AG04449 (cell line): ENCODE measurements around the gene WDSUB1.

ENCODE experiments used
- CTCF ChIA-PET: fragments of 350-600 bp; formaldehyde crosslinking; extraction: SDS; loops from one replicate; lab custom pipeline; 2021; ENCODE audit warnings: antibody characterized with exemption; lab: Yijun Ruan, JAX
- POLR2A ChIA-PET: fragments of 400-600, 350-600 bp; formaldehyde crosslinking; extraction: SDS; loops from one replicate; lab custom pipeline; 2020; ENCODE audit warnings: antibody characterized with exemption, inconsistent platforms; lab: Yijun Ruan, JAX
- DNase-seq: peaks from one replicate; pipeline ENCODE4 v3.0.0-alpha.2; 2010; ENCODE audit warnings: low read depth, low spot score
- H3K4me3 ChIP-seq: 2 replicates; pipeline ENCODE4 v1.5.1; 2011; ENCODE audit warnings: low read depth, mild to moderate bottlenecking, control low read depth, low read length
- TF ChIP-seq, protein P1 (sequence below): IDR thresholded peaks from one replicate; pipeline ENCODE4 v1.5.1; 2011; ENCODE audit warnings: mild to moderate bottlenecking, moderate library complexity, low read length, control low read depth, inconsistent platforms; ENCODE audit not compliant: insufficient read depth; ENCODE audit errors: missing control alignments

The WDSUB1 gene

DNA sequence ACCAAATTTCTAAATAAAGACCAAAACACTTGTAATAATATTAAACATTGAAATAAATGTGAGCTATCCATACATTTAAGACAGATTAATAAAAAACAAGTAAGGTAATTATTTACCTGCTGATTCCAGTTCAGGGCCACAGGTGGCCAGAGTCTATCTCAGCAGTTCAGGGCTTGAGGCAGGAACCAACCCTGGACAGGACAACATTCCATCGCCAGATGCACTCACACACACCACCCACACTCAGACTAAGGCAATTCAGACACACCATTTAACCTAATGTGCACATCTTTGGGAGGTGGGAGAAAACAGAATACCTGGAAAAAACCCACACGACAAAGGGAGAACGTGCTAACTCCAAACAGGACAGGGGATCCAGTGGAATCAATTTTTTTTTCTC lies 14.1 kb upstream of the WDSUB1 start:
- no peak overlapping the region for H3K4me3 ChIP-seq
- ChIA-PET POLR2A (no interaction called here), CTCF (no interaction called here)
- TF ChIP-seq, protein P1, sequence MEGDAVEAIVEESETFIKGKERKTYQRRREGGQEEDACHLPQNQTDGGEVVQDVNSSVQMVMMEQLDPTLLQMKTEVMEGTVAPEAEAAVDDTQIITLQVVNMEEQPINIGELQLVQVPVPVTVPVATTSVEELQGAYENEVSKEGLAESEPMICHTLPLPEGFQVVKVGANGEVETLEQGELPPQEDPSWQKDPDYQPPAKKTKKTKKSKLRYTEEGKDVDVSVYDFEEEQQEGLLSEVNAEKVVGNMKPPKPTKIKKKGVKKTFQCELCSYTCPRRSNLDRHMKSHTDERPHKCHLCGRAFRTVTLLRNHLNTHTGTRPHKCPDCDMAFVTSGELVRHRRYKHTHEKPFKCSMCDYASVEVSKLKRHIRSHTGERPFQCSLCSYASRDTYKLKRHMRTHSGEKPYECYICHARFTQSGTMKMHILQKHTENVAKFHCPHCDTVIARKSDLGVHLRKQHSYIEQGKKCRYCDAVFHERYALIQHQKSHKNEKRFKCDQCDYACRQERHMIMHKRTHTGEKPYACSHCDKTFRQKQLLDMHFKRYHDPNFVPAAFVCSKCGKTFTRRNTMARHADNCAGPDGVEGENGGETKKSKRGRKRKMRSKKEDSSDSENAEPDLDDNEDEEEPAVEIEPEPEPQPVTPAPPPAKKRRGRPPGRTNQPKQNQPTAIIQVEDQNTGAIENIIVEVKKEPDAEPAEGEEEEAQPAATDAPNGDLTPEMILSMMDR: no peak
- DNase-seq: no peak

DNA sequence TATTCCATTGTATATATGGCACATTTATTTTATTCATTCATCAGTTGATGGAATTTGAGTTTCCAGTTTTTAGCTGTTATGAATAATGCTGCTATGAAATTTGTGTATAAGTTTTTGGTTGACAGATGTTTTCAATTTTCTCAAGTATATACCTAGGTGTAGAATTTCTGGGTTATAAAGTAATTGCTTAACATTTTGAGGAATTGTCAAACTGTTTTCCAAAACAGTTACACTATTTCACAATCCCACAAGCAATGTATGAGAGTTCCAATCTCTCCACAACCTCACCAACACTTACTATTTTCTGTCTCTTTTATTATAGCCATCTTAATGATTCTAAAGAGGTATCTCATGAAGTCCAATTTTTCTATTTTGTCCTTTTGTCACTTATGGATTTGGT lies 12.5 kb upstream of the WDSUB1 start:
- H3K4me3 ChIP-seq: no peak overlapping the region
- DNase-seq: no peak
- ChIA-PET CTCF (no interaction called here), POLR2A (no interaction called here)
- TF ChIP-seq, protein P1: no peak

DNA sequence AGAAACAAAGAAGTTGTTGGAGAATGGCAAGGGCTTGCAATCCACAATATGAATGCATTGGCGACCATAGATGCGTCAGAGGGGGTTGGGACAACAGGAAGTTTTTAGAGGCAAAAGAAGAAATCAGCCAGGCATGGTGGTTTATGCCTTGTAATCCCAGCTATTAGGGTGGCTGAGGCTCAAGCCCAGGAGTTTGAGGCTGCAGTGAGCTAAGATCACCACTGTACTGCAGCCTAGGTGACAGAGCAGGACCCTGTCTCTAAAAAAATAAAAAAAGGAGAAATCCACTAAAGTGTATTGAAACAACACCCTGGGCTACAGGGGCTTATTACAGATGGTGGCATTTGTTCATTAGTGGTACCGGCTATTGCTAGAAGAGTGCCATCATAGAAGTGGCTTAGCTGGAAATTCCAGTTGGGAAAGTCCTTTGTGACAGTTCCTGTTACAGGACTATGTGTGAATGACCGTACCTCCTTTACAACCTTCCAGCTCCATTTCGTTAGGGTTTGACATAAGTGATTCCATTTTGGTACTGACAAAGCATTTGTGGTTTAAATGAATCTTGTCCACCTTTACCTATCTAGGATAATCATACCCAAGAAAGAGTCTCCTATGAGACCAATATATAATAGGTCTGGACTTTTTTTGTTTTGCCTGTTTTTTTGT lies 10.7 kb upstream of the WDSUB1 start:
- CTCF ChIA-PET: interaction anchor here (1.2 kb wide), 1 partner anchor 498 kb away, joined by 3 read pairs; no protein-coding TSS in a partner anchor
- H3K4me3 ChIP-seq: no peak overlapping the region
- DNase-seq: no peak
- TF ChIP-seq, protein P1: no peak
- POLR2A ChIA-PET: interaction anchor here (0.6 kb wide), 1 partner anchor 42 kb away, joined by 3 read pairs; no protein-coding TSS in a partner anchor

DNA sequence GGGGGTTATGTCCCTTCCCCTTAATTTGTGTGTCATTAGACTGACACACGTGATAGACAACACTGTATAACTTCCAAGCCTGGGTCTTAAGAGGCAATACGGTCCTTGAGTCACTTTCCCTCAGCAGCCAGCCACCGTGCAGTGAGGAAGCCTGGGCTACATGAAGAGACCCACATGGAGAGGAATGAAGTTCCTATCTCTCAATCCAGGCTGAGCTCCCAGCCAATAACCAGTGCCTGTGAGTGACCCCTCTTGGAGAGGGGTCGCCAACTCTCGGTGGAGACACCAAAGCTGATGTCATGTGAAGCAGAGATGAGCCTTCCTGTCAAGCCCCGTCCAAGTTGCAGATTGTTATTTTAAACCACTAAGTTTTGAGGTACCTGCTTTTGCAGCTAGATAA lies 5.7 kb upstream of the WDSUB1 start:
- DNase-seq: no peak
- ChIA-PET CTCF (no interaction called here), POLR2A (no interaction called here)
- no peak overlapping the region for H3K4me3 ChIP-seq
- TF ChIP-seq, protein P1: no peak

DNA sequence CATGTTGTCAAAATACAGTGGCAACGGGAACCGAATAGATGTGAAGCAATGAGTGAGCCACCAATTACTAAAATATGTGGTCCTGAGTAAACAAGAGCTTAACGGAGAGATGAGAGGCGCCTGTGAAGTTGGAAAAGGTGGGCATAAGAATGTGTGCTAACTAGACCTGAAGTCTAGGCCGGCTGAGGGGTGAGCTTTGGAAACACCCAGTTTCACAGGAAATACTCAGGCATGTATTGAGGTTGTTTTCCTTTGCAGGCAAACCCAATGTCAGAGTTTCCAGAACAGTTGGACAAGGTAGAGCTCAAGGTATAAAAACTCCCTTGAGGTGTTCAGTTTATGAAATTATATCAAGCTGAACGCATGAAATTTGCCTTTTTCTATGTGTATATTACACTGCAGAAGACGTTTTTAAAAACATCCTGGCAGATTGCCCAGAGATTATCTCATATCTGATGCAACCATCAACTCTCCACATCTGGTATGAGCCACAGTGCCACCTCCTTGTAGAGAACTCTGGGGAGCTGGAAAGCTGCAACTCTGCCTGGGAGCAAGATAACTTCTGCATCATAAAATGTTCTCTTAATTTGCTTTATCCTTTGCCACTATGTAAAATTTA lies 3.9 kb upstream of the WDSUB1 start:
- H3K4me3 ChIP-seq: no peak overlapping the region
- CTCF ChIA-PET: interaction anchor here (0.7 to 1.2 kb wide), 2 partner anchors 20 to 157 kb away, joined by 3 to 4 read pairs; no protein-coding TSS in a partner anchor
- POLR2A ChIA-PET: no interaction called here
- peak; percentile 55 for DNase-seq
- TF ChIP-seq, protein P1: peak; percentile 9

DNA sequence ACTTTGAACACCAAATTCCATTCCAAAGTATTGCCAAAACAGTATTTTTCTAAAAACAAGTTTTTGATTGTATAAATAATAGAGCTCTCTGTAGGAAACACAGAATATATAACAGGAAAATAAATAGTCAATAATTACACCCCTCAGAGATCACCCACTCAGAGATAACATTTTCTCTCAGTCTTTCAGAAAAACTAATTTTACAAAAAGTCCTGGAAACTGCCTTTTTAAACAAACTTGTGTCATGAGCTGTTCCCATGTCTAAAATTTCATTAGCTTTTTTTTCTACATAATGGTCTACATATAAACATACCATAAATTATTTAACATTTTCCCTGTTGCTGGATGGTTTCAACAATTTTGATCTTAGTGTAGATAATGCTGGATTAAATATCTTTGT lies 1.2 kb upstream of the WDSUB1 start:
- TF ChIP-seq, protein P1: no peak
- H3K4me3 ChIP-seq: no peak overlapping the region
- ChIA-PET CTCF (no interaction called here), POLR2A (interaction anchor here (1.0 kb wide), 1 partner anchor 88 kb away, joined by 3 read pairs; no protein-coding TSS in a partner anchor)
- DNase-seq: no peak
